GM19023 (cell line): ENCODE measurements around the gene RARB.

Experiments used
- ATAC-seq: cut with Tn5 transposase; IDR thresholded peaks from one replicate; pipeline ENCODE4 v1.9.1; 2021; ENCODE audit warnings: mild to moderate bottlenecking, moderate library complexity; ENCODE audit not compliant: unreplicated experiment

Gene RARB

DNA sequence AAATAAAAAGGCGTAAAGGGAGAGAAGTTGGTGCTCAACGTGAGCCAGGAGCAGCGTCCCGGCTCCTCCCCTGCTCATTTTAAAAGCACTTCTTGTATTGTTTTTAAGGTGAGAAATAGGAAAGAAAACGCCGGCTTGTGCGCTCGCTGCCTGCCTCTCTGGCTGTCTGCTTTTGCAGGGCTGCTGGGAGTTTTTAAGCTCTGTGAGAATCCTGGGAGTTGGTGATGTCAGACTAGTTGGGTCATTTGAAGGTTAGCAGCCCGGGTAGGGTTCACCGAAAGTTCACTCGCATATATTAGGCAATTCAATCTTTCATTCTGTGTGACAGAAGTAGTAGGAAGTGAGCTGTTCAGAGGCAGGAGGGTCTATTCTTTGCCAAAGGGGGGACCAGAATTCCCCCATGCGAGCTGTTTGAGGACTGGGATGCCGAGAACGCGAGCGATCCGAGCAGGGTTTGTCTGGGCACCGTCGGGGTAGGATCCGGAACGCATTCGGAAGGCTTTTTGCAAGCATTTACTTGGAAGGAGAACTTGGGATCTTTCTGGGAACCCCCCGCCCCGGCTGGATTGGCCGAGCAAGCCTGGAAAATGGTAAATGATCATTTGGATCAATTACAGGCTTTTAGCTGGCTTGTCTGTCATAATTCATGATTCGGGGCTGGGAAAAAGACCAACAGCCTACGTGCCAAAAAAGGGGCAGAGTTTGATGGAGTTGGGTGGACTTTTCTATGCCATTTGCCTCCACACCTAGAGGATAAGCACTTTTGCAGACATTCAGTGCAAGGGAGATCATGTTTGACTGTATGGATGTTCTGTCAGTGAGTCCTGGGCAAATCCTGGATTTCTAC is at the start of gene RARB:
Gene RARB, plus strand, starts transcription at position 322 of the 847 bp plus-strand sequence. Its CDS starts 469 bp downstream, at position 791.
- ATAC-seq: no peak

DNA sequence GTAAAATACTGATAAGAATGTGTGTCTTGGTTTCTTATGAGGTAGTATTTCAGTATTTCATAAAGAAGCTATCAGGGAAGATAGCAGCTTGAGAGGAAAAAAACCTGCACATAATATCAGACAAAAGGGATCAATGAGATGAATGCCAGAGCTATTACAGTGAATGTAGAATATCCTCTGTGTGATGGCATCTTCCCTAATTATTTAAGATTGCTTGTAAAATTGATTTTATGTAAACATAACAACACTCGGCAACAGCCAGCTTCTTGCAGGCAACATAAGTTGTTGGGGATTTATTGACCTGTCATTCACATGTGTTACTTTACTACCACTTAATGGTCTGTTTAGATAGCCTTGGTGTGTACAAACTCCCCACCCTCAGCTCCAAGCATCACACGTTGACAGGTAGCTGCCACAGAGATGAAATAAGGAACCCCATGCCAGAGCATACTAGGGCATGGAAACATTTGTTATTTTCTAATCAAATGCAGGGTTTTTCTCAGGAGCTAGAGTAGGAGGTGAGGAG is 49.2 kb upstream of the RARB start:
- ATAC-seq: no peak

DNA sequence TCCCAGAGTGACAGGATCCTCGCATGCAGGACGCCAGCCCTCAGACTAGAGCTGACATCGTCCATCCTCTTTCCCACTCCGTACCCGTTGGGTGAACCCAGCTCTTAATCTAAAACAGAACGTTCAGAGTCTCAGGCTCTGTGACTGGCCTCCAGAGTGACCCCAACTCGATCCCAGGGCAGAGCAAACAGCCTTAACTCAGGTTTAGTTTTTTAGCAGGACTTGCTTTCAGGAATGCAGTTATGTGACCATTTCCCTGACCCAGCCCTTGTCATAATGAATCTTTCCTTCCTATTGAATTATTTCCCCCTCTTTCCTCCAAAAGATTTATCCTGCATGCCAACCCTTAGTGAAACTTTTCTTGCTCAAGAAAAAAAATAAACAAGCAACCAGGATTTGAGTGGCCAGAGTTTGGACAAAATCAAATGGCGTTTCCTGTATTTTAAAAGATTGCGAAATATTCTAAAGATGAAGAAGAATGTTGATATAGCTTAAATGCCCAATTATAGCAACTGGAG is 47.8 kb upstream of the RARB start:
- ATAC-seq: no peak

DNA sequence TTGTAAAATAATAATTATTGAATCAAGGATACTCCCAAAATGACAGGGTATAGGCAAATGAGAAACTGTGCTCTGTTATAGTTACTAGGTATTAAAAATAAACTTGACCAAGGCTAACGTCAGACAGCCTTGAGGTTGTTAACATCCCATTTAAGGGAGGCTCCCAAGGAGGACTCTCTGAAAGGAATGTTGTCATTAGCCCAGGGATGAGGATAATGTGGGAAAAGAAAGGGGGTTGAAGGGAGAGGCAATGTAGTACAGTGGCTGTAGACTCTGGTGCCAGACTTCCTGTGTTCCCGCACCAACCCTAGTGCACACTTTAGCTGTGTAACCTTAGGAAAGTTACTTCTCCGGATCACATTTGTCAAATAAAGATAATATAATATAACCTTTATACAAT is 47.0 kb upstream of the RARB start:
- ATAC-seq: no peak

DNA sequence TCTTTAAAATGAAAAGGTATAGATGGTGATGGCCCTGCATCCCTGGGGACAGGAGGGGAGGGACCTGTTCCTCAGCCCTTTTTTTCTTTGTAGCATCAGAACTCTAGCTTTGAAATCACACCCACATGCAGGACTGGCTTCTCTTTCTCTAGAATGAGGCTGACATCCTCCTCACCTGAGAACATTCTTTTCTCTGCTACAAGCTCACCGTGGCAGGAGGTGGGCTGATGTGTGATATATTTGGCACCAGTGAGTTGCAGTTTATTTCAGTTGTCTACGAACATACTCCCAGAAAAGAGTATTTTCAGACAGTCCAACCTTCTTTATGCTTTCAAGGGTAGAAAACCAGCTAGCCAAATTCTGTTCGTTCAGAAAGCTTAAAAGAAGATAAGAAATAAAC is 43.6 kb upstream of the RARB start:
- no peak for ATAC-seq

DNA sequence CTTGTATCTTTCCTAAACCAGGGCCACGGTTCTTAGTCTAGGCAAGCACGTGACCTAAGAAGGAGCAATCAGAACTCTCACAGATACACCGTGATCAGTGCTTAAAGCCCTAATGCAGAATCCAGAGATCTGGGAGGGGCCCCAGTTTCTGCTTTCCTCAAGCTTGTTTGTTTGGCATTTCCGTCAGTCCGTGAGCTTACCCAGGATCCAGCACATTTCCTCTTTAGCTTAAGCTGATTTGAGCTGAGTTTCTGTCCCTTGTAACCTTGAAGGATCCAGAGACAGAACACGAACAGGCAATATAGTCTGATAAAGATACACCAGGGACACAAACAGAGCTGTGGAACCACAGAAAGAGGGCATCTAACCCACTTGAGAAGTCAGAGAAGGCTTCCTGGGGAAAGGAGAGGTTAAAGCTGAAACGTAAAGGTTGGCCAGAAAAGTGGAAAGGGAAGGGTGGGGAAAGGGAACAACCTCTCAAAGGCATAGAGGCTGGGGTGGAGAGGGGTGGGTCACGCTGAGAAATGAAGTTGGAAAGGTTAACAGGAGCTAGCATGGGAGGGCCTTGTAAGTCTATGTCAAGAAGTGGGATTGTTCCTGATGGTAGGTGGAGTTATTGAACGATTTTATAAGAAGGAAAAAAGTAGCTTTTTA is 42.1 kb upstream of the RARB start:
- no peak for ATAC-seq

DNA sequence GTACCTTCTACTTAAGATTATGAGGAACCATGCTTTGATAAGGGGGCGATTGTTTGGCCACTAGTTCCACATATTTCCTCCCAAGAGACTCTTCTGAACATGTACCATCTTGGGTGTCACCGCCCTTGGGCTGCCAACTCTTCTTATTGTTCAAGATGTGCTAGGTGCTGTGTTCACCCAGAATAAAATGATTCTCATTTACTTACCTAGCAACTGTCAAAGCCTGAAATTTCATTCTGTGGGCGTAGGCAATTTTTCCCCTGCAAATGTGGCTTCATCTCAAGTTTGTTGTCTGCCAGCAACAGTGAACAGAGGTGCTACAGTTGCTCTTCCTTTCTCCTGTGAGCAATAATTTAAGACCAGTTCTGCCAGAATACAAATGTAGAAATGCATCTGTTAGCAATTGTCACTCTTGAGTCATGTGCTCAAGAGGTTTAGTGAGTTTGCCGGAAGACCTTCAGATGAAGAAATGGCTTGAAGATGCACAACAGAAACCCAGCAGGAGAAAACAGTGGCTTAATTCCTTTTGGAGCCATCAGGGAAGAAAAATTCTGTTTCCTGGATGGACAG is 41.3 kb upstream of the RARB start:
- no peak for ATAC-seq

DNA sequence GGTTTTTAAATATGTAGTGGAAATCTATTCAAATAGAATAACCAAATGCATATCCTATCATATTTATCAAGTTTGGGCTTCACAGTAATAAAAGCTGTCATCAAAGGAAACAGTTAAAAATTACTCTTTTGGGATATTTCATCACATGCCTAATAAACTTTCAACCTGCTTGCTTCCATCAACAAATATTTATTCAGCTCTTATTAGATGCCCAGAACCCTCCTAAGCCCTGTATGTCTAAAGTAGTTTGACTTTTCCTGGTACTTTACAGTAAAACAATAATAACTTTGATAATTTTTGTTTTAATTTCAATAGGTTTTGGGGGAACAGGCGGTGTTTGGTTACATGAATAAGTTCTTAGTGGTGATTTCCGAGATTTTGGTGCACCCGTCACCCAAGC is 37.5 kb upstream of the RARB start:
- ATAC-seq: no peak

DNA sequence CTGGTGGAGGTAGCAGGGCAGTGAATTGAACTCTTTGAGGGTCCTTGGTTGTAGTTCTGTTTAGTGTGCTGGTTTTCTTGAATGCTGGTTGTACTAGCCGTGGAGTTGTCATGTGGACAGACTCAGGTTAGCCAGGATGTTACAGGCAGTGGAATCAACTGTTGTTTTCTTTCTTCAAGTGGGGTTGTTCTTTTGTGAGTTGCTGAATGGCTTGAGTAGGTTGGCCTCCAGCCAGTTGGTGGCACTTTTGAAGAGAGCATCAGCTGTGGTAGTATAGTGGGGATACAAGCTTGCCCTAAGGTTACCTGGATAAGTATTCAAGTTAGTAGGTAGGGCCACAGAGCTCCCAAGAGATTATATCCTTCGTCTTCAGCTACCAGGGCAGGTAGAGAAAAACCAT is 31.8 kb upstream of the RARB start:
- no peak for ATAC-seq

DNA sequence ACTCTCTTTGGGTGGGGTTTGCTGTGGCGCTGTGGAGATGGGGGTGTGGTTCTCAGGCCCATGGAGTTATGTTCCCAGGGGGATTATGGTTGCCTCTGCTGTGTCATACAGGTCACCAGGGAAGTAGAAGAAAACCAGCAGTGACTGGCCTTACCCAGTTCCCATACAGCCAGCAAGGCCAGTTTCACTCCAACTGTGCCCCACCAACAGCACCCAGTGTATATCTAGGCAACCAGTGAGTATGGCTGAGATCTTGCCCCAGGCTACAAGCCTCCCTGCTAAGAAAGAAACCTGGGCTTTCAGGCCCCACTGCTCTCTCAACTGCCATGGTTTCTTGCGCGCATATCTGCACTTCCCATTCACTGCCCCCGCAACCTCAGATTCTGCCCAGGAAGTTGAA is 31.4 kb upstream of the RARB start:
- ATAC-seq: no peak

DNA sequence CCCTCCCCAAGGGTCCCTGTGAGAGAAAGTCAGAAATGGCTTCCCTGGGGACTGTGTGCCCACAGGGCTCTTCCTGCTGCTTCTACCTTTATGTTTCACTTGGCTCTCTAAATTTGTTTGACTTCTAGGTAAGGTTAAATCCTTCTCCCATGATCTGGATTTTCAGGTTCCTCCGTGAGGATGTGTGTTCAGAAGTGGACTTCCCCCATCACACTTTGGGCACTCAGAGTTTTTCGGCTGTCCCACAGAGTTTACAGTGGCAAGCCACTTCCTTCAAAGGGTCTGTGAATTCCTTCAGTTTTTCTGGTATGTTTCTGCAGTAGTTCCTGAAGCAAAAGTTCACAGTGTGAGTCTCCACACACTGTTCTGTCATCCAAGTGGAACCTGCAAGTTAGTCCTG is 30.9 kb upstream of the RARB start:
- no peak for ATAC-seq

DNA sequence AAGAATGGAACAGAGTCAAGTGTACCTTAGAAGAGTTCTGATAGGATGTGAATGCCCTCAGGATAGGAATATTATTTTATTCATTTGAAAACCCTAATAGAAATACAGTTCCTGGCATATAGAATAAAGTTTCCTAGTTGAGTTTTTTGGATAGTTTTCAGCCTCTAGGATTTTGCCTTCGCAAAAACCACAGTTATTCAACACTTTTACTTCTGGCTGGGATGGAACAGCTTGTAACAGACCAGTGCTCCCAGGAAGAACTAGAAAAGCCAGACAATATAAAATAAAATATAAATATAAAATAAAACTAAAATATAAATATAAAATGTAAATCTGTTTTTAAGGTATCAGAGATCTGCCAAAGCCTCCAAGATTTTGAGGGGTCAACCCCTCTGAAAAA is 27.5 kb upstream of the RARB start:
- no peak for ATAC-seq

DNA sequence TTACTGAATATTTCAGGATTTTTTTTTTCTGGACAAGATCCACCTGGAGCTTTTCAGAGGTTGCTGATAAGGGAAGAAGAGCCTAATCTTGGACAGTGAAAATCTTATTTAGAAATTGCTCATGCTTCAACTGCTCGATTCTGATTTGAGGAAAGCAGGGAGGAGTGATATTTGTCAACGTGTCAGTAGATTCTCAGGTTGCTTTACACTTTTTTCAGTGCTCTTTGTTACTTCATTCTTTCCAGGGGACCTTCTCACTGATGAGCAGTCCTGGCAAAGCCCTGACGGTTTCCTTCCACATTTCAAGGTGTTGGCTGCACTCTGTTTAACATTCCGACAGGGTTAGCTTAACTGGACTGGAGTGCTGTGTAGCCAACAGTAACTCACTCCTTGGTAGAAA is 24.1 kb upstream of the RARB start:
- ATAC-seq: no peak

DNA sequence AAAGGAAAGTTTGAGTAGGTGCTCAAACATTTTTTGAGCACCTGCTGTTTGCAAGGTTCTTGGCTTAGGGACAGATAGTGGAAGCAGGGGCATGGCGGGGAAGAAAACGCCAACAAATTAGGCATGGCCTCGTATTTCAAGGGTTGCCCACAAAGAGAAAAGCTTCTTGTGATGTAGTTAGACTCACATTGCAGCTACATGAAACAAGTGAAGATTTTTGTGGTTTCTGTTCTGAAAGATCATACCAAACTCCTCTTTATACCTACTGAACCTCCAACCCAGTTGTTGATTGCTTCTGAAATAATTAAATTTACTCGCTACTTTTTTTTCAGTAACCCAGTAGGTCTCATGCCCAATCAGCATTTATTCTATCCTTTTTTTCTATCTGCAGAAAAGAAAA is 23.5 kb upstream of the RARB start:
- no peak for ATAC-seq

DNA sequence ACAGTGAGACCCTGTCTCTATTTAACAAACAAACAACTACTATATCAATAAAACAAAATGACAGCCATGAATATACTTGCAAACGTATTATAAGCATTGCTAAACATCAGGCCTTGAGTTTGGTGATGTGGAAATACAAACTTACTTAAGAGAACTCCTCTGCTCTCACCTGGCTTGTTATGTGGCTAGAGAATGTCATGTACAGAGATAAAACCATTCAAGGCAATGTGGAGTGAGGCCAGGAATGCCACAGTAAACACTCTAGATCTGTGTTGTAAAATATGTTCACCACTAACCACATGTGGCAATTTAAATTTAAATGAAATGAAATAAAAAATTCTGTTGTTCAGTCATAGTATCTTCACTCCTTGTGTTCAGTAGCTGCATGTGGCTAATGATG is 22.7 kb upstream of the RARB start:
- ATAC-seq: no peak

DNA sequence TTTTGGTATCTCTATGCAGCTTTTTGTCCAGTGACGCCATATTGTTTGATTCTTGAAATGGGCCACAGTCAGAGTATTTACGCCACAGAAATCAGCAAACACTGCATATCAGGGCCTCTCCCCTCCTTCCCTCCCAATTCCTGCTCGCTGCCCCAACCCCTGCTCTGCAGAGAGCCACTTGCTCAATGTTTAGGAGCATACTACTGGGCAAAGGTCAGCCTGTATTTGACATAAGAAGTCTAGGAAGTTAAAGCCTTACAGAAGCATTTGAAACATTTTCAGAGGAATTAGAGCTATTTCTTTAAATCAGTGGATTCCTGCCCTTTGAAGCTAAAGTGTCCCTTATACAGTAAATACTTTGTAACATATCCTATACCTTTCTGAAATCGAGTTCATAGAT is 17.4 kb upstream of the RARB start:
- no peak for ATAC-seq

DNA sequence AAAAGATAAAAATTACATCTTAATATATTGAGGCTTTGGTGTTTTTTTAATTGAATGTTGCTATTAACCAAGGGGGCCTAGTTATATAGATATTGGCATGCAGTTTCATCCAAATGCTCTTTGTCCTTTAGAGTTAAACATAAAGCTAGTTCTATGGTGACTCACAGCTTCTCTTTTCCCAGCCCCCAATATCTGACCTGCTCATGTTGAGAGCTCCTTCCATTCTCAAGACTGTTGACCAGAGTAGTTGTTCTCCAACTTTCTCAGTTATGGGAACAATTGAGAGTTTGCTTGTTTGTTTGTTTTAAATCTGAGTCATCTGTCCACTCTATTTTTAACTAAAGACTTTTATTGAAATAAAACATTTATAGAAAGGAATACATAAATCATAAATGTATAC is 15.8 kb upstream of the RARB start:
- no peak for ATAC-seq

DNA sequence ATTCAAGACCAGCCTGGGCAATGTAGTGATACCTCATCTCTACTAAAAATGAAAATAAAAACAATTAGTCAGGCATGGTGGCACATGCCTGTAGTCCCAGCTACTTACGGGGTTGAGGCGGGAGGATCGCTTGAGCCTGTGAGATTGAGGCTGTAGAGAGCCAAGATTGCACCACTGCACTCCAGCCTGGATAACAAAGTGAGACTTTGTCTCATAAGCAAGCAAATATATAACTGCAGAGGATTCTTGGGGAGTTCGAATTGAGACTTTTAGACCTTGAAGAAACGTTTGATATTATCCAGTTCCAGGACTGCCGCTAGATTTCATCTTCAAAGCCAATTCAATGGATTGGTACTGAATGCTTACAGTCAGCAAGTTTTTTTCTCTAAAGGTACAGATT is 11.9 kb upstream of the RARB start:
- ATAC-seq: no peak

DNA sequence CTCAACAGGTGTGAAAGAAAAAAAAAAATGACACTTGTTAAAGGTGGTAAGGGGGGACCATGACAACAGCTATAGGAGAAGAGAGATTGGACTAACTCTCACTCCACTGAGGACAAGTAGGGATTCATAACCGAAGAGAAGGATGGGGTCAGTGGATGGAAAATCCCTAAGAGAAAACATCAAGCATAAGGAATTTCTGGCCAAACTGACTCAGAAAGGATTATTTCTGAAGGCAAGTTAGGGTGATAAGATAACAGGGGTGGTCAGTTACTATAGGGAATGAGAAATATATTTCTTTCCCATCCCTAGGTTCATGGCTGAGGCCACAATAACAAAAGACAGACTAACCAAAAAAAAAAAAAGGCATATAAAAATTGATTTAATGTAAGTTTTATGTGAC is 9.5 kb upstream of the RARB start:
- no peak for ATAC-seq

DNA sequence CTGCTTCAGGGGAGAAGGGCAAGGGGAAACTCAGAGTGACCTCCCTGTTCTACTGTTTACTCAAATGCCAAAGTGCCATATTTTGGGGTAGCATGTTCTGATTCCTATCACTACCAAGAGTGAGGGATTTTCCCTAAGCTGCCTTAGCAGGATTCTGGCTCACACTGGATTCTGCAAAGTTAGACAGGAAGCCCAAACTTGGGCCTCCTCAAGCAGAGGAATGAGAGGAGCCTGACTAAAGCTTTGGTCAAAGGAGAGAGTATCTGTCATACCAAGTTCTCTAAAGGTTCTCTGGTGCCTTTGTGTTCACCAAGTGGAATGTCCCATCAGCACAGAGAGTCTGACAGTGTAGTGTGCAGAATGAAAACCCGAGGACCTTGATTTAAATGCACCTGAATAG is 8.8 kb upstream of the RARB start:
- no peak for ATAC-seq

DNA sequence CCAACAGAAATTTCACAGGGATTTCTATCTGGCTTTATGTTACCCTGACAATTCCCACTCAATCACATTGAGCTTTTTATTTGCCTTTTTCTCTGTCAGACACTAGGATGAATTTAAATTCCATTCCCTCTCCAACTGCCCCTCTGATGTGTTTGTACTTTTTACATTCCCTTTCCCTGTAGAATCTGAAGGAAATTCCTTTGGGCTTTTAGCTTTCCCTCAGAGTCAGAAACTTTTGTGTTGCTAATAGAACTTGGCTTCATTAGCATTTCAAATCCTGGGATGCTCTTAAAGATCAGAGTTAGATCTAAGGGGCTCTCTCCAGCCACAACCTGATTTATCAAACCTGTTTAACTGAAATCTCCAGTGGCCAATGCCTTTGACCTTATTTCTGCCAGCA is 7.9 kb upstream of the RARB start:
- ATAC-seq: no peak

DNA sequence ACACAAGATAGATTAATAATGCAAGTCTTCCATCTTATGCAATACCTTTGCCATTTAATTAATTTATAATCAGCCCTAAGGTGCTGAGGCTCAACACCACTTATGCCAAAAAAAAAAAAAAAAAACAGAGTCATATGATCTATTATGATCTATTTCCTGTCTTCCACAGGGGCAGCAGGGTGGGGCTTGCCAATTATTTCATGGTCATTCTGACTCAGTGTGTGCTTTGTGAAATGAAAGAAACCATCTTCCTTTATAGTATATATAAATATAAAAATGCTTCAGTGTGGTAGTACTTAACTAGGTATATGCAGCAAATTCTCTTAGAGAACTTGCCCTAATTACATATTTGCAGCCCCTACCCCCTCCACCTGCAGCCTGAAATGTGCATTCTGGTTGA is 7.2 kb upstream of the RARB start:
- ATAC-seq: no peak
